Left lung (tissue), 10 donors: Measurements from ENCODE around the gene PRR9. TPM values are rescaled to one million over a fixed set of nuclear protein-coding genes. Genes with fewer than 3 reads are reported as not detected.

Experiments
- ATAC-seq: fragments of 200-7000 bp; cut with Tn5 transposase; one replicate; pipeline ENCODE4 v1.9.1; 2020; ENCODE audit warnings: moderate library complexity
- DNase-seq, 4 donors: peaks; one replicate each; pipeline ENCODE4 v3.0.0-alpha.2; 2013 to 2020
- H3K27ac ChIP-seq, 2 donors: fragments of 200-600 bp; sonication (generic) in 1 of 2; one replicate each; pipeline versions ENCODE4 v1.5.0 to v1.8.0; 2020 to 2021
- H3K27me3 ChIP-seq, 2 donors: fragments of 200-600 bp; sonication (generic) in 1 of 2; one replicate each; pipeline versions ENCODE4 v1.5.0 to v1.8.0; 2020 to 2021
- H3K36me3 ChIP-seq, 2 donors: fragments of 200-600 bp; sonication (generic) in 1 of 2; one replicate each; pipeline versions ENCODE4 v1.5.0 to v1.8.0; 2020 to 2021
- H3K4me1 ChIP-seq, 2 donors: fragments of 200-600 bp; one replicate each; pipeline ENCODE4 v1.8.0; 2021
- H3K4me3 ChIP-seq, 2 donors: fragments of 200-600 bp; sonication (generic) in 1 of 2; one replicate each; pipeline versions ENCODE4 v1.5.0 to v1.8.0; 2020 to 2021; ENCODE audit warnings: mild to moderate bottlenecking in 1 of 2
- H3K9me3 ChIP-seq, 2 donors: fragments of 200-600 bp; sonication (generic) in 1 of 2; one replicate each; pipeline versions ENCODE4 v1.5.0 to v1.8.0; 2020 to 2021
- intact Hi-C, 2 donors: fragments of 100-400 bp; cut with DNase I; formaldehyde crosslinking; loops; one replicate each; pipeline versions ENCODE4 v1.11.2 to v1.14.2; 2022
- polyA plus RNA-seq, 6 donors: library from polyadenylated mRNA; unstranded; fragments of 120-200 nt; gene quantifications; one replicate each; pipeline ENCODE4 v1.2.1, GENCODE V29; 2013; ENCODE audit not compliant: insufficient read length in 6 of 6
- total RNA-seq, 2 donors: library from RNA; stranded (reverse); fragmentation: NEBNext Ultra II Directional; extraction: Animal tissue kit (Norgen Biotek cat#: 25700); gene quantifications; one replicate each; pipeline ENCODE4 v1.2.1, GENCODE V29; 2021
- TF ChIP-seq, protein P1 (sequence below), 2 donors: fragments of 200-600 bp; sonication (generic) in 1 of 2; IDR thresholded peaks; one replicate each; pipeline versions ENCODE4 v1.5.0 to v1.8.0; 2021; ENCODE audit warnings: antibody characterized with exemption in 2 of 2
- donor health status: DM: no; HTN: yes; CAD: no.
- donor health status: DM: no; HTN: no; CAD: no.

PRR9 gene
- total and polyA plus RNA-seq, 8 donors, result not detected

DNA sequence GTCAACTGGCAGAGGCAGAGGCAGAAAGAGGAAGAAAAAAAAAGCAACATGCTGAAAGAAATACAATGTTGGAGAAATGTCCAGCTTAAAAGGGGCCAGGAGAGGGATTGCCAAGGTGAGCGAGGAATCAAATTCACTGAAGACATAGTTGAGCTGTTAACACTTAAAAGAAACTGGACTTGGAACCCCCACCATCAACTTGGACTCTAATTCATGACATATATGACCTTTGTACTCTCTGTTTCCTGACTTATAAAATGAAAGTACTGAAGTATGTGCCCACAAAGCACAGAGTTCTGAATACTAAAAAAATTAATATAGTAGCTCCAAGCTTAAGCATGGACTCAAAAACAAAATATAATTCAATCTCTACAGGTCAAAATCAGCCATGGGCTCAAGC, 16.1 kb downstream of the PRR9 start:
- TF ChIP-seq, protein P1, sequence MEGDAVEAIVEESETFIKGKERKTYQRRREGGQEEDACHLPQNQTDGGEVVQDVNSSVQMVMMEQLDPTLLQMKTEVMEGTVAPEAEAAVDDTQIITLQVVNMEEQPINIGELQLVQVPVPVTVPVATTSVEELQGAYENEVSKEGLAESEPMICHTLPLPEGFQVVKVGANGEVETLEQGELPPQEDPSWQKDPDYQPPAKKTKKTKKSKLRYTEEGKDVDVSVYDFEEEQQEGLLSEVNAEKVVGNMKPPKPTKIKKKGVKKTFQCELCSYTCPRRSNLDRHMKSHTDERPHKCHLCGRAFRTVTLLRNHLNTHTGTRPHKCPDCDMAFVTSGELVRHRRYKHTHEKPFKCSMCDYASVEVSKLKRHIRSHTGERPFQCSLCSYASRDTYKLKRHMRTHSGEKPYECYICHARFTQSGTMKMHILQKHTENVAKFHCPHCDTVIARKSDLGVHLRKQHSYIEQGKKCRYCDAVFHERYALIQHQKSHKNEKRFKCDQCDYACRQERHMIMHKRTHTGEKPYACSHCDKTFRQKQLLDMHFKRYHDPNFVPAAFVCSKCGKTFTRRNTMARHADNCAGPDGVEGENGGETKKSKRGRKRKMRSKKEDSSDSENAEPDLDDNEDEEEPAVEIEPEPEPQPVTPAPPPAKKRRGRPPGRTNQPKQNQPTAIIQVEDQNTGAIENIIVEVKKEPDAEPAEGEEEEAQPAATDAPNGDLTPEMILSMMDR (IDR thresholded peaks at IDR 0.05), result no peak
- intact Hi-C loops, result no loop called here
- DNase-seq (no peak), ATAC-seq (no peak)
- no peak overlapping the region for H3K4me3 ChIP-seq
- H3K4me1 ChIP-seq, result peaks cover 0 to 24% of the 10 kb centered on the region in 2 donors
- no peak overlapping the region for H3K27ac ChIP-seq
- no peaks in the 10 kb centered on the region for H3K9me3 ChIP-seq
- H3K36me3 ChIP-seq, result no peaks in the 10 kb centered on the region
- H3K27me3 ChIP-seq, result peaks cover 0 to 8% of the 10 kb centered on the region in 2 donors

DNA sequence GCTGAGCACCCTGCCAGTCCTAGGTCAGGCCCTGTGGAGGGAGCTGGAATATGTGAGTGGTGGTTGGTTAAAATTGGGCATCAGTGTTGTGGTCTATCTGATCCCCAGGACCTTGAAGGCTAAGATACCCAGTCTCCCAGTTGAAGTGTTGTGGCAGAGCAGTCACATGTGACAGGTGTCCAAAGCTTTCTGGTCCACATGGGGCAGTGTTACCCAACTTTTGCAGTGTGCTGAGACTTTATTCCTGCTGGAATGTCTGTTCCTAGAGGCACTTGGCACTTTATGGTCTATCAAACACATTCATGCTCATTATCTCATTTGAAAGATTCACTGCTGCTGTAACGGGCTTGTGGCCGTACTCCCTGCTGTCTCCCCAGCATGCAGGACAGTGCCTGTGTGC, 21.1 kb downstream of the PRR9 start:
- Histone ChIP-seq H3K4me3 (no peak overlapping the region), H3K36me3 (no peaks in the 10 kb centered on the region), H3K4me1 (no peaks in the 10 kb centered on the region), H3K27ac (no peak overlapping the region), H3K9me3 (no peaks in the 10 kb centered on the region), H3K27me3 (no peaks in the 10 kb centered on the region)
- intact Hi-C loops, result no loop called here
- no peak for DNase-seq
- no peak for ATAC-seq
- TF ChIP-seq, protein P1 (IDR thresholded peaks at IDR 0.05), result no peak

DNA sequence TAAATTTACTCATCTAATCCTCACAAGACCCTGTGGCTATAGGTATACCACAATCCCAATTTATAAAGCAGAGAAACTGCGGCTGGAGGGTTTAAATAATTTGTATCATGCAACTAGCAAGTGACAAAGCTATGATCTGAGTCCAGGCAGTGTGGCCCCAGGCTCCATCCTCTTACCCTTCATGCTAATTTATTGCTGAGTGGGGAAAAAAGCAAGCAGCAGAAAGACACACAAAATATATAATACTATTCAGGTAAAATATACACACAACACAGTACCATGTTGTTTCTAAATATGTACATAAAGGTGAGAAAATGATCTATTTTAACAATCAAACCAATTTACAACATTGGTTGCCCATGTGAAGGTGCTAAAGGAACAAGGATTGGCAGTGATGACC, 24.8 kb downstream of the PRR9 start:
- Histone ChIP-seq H3K4me1 (no peaks in the 10 kb centered on the region), H3K27ac (no peak overlapping the region), H3K9me3 (no peaks in the 10 kb centered on the region), H3K36me3 (no peaks in the 10 kb centered on the region), H3K4me3 (no peak overlapping the region), H3K27me3 (peaks cover 0 to 10% of the 10 kb centered on the region in 2 donors)
- TF ChIP-seq, protein P1 (IDR thresholded peaks at IDR 0.05), result no peak
- DNase-seq (no peak), ATAC-seq (no peak)
- intact Hi-C loops, result no loop called here

DNA sequence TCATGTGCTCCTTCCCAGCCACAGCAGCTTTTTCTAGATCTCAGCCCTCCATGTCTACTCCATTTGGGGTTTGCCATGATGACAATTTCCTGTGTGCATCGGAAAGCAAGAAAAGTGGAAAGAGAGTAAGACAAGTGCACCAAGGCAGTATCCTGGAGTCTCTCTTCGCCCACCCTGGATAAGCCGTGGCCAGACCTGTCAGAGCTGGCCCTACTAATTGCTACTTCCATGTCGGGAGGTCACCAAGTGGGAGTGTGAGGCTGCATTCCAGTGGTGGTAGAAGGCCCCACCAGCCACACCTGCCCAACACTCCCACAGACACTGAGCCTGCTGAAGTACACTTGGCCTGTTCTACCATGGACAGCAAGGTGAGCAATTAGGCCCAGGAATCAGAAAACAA, 28.1 kb downstream of the PRR9 start:
- Histone ChIP-seq H3K9me3 (no peaks in the 10 kb centered on the region), H3K4me1 (no peaks in the 10 kb centered on the region), H3K4me3 (no peak overlapping the region), H3K36me3 (no peaks in the 10 kb centered on the region), H3K27me3 (peaks cover 0 to 19% of the 10 kb centered on the region in 2 donors), H3K27ac (no peak overlapping the region)
- intact Hi-C loops, result no loop called here
- TF ChIP-seq, protein P1 (IDR thresholded peaks at IDR 0.05), result no peak
- ATAC-seq, result no peak
- no peak for DNase-seq

DNA sequence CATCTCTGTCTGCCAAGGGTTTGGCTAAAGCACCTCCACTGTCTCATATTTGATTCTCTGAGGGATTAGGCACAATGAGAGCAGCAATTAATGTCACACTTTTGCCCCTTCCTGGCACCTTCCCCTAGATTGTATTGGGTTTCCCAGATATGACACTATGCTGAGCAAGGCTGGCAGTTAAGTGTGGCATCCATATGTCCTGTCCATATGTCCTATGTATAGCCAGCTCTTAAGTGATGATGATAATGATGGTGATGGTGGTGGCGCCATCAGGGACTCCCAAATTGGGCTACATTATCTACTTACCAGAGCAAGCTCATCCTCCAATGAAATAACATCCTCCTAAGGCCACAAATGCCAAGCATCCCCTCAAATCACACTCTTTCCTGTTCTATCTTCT, 28.6 kb downstream of the PRR9 start:
- peaks cover 0 to 19% of the 10 kb centered on the region in 2 donors for H3K27me3 ChIP-seq
- H3K9me3 ChIP-seq, result no peaks in the 10 kb centered on the region
- ATAC-seq, result no peak
- H3K4me1 ChIP-seq, result no peaks in the 10 kb centered on the region
- intact Hi-C loops, result no loop called here
- TF ChIP-seq, protein P1 (IDR thresholded peaks at IDR 0.05), result no peak
- no peak overlapping the region for H3K4me3 ChIP-seq
- DNase-seq, result no peak
- H3K36me3 ChIP-seq, result no peaks in the 10 kb centered on the region
- no peak overlapping the region for H3K27ac ChIP-seq
